HG03571 (cell line): ENCODE data around the gene ADGRV1.
A peak's percentile ranks its signal among the peaks of the same experiment; 100 is the strongest.

ENCODE experiments used
- ATAC-seq: cut with Tn5 transposase; IDR thresholded peaks from one replicate; pipeline ENCODE4 v1.9.1; 2021; ENCODE audit not compliant: unreplicated experiment

The ADGRV1 gene

GRCh38 chr5:91092859-91093783 is 534.5 kb downstream of the ADGRV1 start:
- no peak for ATAC-seq

GRCh38 chr5:91095313-91095712 is 536.7 kb downstream of the ADGRV1 start:
- no peak for ATAC-seq

- ATAC-seq: no peak
Measured at GRCh38 chr5:91095786-91096385, 537.3 kb downstream of the ADGRV1 start.

- no peak for ATAC-seq
Measured at GRCh38 chr5:91098541-91098940, 539.9 kb downstream of the ADGRV1 start.

GRCh38 chr5:91101600-91102379 is 543.2 kb downstream of the ADGRV1 start:
- ATAC-seq: peak; percentile 94

- ATAC-seq: no peak
Measured at GRCh38 chr5:91103353-91104061, 544.9 kb downstream of the ADGRV1 start.

GRCh38 chr5:91104062-91104448 is 545.5 kb downstream of the ADGRV1 start:
- ATAC-seq: no peak

GRCh38 chr5:91106842-91107511 is 548.4 kb downstream of the ADGRV1 start:
- ATAC-seq: no peak

GRCh38 chr5:91109634-91110033 is 551.0 kb downstream of the ADGRV1 start:
- no peak for ATAC-seq

GRCh38 chr5:91110686-91111085 is 552.1 kb downstream of the ADGRV1 start:
- ATAC-seq: no peak

GRCh38 chr5:91111473-91112238 is 553.1 kb downstream of the ADGRV1 start:
- no peak for ATAC-seq

- no peak for ATAC-seq
Measured at GRCh38 chr5:91114658-91115057, 556.1 kb downstream of the ADGRV1 start.

GRCh38 chr5:91118354-91118753 is 559.8 kb downstream of the ADGRV1 start:
- ATAC-seq: no peak

GRCh38 chr5:91118796-91119195 is 560.2 kb downstream of the ADGRV1 start:
- no peak for ATAC-seq

GRCh38 chr5:91119217-91119616 is 560.6 kb downstream of the ADGRV1 start:
- ATAC-seq: no peak

- no peak for ATAC-seq
Measured at GRCh38 chr5:91119981-91120850, 561.6 kb downstream of the ADGRV1 start.

- ATAC-seq: no peak
Measured at GRCh38 chr5:91121347-91121993, 562.9 kb downstream of the ADGRV1 start.

- no peak for ATAC-seq
Measured at GRCh38 chr5:91122651-91123050, 564.1 kb downstream of the ADGRV1 start.
